WERI-Rb-1 (cell line): ENCODE measurements around the gene CALCB.

Source experiments
- DNase-seq: peaks from one replicate; pipeline ENCODE4 v3.0.0-alpha.2; 2020
- H3K27ac ChIP-seq: fragments of 250-450 bp; sonication (Bioruptor Pico); 2 replicates; pipeline ENCODE4 v1.5.1; 2020; ENCODE audit warnings: mild to moderate bottlenecking, moderate library complexity
- H3K27me3 ChIP-seq: fragments of 250-450 bp; sonication (Bioruptor Pico); 2 replicates; pipeline ENCODE4 v1.5.1; 2021; ENCODE audit warnings: mild to moderate bottlenecking, low read depth, moderate library complexity; ENCODE audit not compliant: insufficient read depth, severe bottlenecking
- H3K36me3 ChIP-seq: fragments of 250-450 bp; sonication (Bioruptor Pico); 2 replicates; pipeline ENCODE4 v1.5.1; 2020; ENCODE audit warnings: mild to moderate bottlenecking, moderate library complexity
- H3K4me3 ChIP-seq: 2 replicates; pipeline ENCODE4 v1.5.1; 2011; ENCODE audit warnings: low read depth, mild to moderate bottlenecking, control low read depth, low read length
- H3K9me3 ChIP-seq: fragments of 250-450 bp; sonication (Bioruptor Pico); 2 replicates; pipeline ENCODE4 v1.5.1; 2021; ENCODE audit warnings: mild to moderate bottlenecking, moderate library complexity; ENCODE audit not compliant: severe bottlenecking
- CTCF ChIP-seq: IDR thresholded peaks from 2 replicates; pipeline ENCODE4 v1.5.1; 2011; ENCODE audit warnings: low read depth, mild to moderate bottlenecking, control low read depth, inconsistent platforms, low read length

Gene CALCB

DNA sequence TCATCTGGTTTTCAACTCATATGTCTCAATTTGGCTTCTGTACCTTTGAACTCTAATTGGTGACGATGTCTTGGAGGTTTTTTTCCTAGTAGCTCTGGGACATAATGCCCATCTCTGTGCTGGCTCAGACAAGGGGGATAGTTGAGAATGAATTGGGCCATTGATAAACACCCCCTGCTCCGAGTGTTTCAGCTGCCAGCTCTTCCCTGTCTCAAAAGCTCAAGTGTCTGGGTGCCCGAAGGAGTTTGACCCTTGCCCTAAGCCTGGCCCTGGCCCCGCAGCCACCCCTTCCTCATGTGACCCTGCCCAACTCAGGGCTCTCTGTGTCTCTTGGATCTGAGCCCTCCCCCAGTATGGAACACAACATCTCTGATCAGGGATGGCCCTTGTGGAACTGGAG, 44.4 kb downstream of the CALCB start:
- H3K36me3 ChIP-seq = no peaks in the 10 kb centered on the region
- DNase-seq = no peak
- peaks cover 2% of the 10 kb centered on the region for H3K9me3 ChIP-seq
- H3K27ac ChIP-seq = no peak overlapping the region
- H3K4me3 ChIP-seq = no peak overlapping the region
- TF ChIP-seq CTCF = no peak
- peaks cover 76% of the 10 kb centered on the region for H3K27me3 ChIP-seq

DNA sequence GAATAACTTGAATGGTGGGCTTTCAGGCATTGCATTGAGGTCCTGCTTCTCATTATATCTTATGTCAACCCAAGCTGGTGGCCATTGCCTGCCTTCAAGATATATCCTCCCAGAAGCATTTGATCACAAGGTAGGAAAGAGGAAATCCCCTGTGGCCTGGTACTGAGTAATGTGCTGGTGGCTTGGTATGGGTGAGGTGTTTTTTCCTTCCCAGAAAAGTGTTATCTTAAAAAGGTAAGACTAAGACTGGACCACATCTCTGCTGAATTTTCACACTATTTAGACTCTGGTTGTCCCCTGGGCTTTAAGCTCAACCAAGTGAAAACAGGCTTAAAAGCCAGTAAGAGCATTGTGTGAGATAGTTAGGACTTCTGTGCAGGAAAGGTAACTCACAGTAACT, 45.0 kb downstream of the CALCB start:
- no peak for DNase-seq
- Histone ChIP-seq H3K27ac (no peak overlapping the region), H3K27me3 (peaks cover 76% of the 10 kb centered on the region), H3K9me3 (no peaks in the 10 kb centered on the region), H3K36me3 (no peaks in the 10 kb centered on the region), H3K4me3 (no peak overlapping the region)
- no peak for TF ChIP-seq CTCF

GRCh38 chr11:15119352-15119751, 46.0 kb downstream of the CALCB start:
- no peak for TF ChIP-seq CTCF
- Histone ChIP-seq H3K4me3 (no peak overlapping the region), H3K27me3 (peaks cover 78% of the 10 kb centered on the region), H3K9me3 (no peaks in the 10 kb centered on the region), H3K27ac (no peak overlapping the region), H3K36me3 (no peaks in the 10 kb centered on the region)
- no peak for DNase-seq

DNA sequence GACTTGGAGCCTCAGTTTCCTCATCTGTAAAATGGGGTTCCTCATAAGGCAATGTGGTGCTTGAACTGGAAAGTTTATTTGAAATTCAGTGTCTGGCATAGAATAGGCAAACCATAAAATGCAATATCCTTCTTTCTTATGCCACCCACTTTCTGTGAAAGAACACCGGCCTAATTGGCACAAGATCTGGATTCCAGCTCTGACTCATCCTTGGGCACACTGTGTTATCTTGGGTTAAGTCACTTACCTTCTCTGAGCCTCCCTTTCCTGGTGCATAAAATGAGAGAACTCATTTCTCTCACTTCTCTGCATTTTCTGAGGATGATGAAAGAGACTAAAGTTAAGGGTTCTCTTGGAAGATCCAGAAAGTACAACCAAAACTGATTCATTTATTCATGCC, 46.4 kb downstream of the CALCB start:
- H3K36me3 ChIP-seq = no peaks in the 10 kb centered on the region
- TF ChIP-seq CTCF = no peak
- no peak for DNase-seq
- no peaks in the 10 kb centered on the region for H3K9me3 ChIP-seq
- H3K27ac ChIP-seq = no peak overlapping the region
- peaks cover 78% of the 10 kb centered on the region for H3K27me3 ChIP-seq
- no peak overlapping the region for H3K4me3 ChIP-seq

- Histone ChIP-seq H3K27ac (no peak overlapping the region), H3K27me3 (peaks cover 77% of the 10 kb centered on the region), H3K9me3 (no peaks in the 10 kb centered on the region), H3K4me3 (no peak overlapping the region), H3K36me3 (no peaks in the 10 kb centered on the region)
- TF ChIP-seq CTCF = no peak
- DNase-seq = no peak
These were observed 50.5 kb downstream of the CALCB start for GRCh38 chr11:15123849-15124248.

- TF ChIP-seq CTCF = no peak
These were observed 51.1 kb downstream of the CALCB start for GRCh38 chr11:15124528-15124927.

More at GRCh38 chr11:15124528-15124927, 51.1 kb downstream of the CALCB start:
- Histone ChIP-seq H3K27ac (no peak overlapping the region), H3K36me3 (no peaks in the 10 kb centered on the region), H3K4me3 (no peak overlapping the region), H3K9me3 (no peaks in the 10 kb centered on the region), H3K27me3 (peaks cover 78% of the 10 kb centered on the region)
- no peak for DNase-seq
